ENCODE data around the gene NTMT2.

DNA sequence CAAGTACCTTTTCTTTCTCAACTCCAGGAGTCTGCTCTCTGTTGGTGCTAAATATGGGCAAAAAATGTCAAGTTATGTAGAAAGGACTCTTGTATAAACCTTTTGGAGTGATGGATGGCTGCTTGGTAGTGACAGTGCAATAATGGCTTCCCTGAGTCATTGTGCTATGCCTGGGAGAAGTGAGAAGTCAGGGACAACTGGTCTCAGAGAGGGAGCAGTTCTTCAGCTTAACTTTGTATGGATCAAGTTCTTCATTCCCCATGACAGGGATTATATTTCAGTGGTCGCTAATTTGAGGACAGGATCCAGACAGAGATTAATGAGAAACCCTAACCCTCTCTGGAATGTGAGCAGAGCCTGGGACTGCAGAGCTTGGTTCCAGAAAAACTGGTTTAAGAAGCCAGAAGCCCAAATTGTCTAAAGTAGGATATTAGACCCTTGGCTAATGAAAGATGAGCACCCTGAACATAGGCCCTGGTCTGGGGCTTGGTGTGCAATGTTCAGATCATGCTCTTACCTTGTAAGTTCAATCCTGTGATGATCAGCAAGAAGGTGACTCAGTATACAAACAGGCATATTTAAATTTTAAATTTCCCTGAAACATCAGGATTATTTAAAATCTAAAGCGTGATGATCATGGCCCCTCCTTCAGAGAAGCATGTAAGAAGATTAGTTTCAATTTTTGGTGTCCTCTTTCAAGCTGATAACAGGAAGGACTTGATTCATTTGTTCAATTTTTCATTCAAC, 50.9 kb downstream of the NTMT2 start:
- TF ChIP-seq POLR2A (IDR thresholded peaks at IDR 0.05; ENCODE audit: low read depth, low read length) (no peak), POLR2AphosphoS5 (IDR thresholded peaks at IDR 0.05; ENCODE audit: low read depth, low read length) (no peak)
